HG03521 (cell line): ENCODE data around the gene ABLIM2.

Experiments
- ATAC-seq: cut with Tn5 transposase; IDR thresholded peaks from one replicate; pipeline ENCODE4 v1.9.1; 2021; ENCODE audit warnings: mild to moderate bottlenecking, moderate library complexity; ENCODE audit not compliant: unreplicated experiment

The ABLIM2 gene

DNA sequence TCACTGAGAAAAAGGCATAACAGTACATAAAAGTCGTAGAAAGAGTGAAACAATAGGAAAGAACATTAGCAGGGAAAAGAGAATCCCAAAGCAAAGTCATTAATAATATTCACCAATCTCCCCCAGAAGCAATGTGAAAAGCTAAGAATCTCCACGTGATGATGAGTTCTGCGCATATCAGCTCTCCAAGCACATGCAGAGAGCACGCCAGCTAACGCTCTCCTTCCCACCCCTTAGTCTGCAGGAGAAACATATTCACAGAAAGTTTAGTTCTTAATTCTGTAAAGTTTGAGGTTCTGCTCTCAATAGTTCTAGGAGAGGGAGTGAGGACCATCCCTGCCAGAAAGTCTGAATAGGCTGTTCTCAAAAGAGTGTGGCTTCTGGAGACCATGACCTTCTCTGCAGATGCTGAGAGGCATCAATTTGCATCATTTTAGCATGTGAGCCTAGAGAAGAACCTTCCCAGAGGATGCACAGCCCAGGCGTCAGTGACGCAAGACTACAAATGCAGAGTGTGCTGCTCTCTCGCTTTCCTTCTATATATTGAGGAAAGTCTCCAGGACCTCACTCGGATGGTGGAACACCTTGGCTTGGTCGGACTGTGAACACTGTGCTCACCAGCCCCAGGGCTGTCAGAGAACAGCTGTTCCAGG, 167.7 kb downstream of the ABLIM2 start:
- ATAC-seq: no peak

GRCh38 chr4:7989654-7990053, 169.0 kb downstream of the ABLIM2 start:
- ATAC-seq: no peak

DNA sequence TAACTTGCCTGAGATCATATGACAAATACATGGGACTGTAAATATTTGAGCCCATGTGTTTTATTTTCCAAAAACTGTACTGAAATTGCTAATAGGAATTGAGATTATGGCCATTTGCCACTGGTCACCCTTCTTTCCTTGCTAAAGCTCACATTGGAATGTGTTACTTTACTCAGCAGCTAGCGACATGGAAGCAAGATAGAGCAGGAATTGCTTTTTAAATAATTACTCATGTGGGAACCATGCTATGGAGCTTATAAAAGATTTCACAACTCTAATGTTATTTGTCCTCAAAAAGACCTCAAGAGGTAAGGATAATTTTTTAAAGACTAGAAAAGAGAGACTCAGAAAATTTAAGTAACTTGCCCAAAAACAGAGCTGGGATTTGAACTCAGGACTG, 170.2 kb downstream of the ABLIM2 start:
- ATAC-seq: no peak

DNA sequence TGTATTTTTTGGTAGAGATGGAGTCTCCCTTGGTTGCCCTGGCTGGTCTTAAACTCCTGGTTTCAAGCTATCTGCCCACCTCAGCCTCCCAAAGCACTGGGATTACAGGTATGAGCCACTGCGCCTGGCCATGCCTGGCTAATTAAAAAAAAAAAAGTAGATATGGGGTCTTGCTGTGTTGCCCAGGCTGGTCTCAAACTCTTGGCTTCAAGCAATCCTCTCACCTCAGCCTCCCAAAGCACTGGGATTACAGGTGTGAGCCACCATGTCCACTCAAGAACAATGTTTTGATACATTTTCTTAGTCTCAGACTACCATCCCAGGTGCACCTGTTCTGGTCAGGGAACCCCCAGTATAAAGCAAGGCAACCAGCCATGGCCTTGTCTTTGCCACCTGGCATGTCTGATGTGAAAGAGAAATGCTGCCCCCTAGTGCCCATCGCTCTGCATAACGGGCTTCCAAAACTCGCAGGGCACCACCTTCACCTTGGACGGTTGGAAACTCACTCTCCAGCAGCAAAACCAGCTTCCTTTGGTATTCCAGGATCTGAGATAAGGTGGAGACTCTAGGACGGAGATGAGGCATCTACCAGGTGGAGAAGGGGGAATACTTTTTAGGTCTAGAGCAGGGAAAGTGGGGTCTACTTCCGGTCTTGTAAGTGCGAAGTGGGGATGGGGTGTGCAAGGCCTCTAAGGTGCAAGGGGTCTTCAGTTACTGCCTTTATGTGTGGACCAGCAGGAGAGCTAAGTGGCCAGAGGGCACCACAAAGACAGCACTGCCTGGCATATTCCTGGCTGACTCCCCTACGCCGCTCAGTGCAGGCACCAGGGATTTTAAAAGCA, 171.2 kb downstream of the ABLIM2 start:
- peak; percentile 78 for ATAC-seq

- no peak for ATAC-seq
Observed at GRCh38 chr4:7985891-7986441, 172.6 kb downstream of the ABLIM2 start.

GRCh38 chr4:7985072-7985471, 173.5 kb downstream of the ABLIM2 start:
- no peak for ATAC-seq

DNA sequence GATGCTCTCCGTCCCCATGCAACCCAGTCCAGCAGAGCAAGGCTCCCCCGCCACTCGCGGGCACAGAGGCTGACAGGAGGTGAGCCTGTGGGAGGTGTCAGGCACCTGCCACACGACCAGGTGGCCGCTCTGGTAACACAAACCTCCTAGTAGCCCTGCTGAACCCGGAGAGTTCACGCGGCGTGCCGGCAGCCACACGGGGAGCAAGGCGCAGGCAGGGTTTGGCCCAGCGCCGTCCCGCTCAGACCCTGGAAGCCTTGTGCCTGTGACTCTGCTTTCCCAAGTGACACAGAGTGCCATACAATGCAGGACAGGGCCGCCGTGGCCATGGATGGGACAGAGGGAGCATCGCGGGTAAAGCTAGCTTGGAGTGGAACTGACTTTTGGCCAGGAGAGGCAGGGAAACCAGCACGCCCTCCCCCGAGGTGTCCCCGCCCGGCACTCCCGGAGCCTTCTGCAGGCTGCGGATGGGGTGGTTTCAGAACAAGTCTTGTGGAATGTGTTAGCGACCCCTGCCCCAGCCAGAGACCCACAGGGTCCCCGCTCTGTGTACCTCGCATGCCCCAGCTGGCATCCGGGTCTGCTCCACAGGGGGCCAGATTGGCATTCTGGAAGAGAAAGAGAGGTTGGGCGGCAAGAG, 174.2 kb downstream of the ABLIM2 start:
- ATAC-seq: no peak

DNA sequence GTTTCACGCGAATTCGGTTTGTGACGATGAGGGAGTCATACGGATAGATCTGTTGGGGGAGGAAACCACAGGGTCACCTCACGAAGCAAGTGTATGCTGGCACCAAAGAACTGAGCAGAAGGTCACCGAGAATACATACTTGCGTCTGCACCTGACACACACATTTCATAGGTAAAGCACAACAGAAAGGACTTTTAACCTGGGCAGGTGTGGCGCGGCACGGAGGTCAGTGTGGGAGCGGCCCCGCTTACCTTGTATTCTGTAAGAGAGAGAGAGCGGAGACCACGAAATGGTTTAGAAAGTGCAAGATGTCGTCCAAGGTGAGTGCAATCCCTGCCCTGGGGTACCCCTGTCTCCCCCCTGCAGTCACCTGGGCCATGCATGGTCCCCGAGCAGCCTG, 175.3 kb downstream of the ABLIM2 start:
- ATAC-seq: no peak

DNA sequence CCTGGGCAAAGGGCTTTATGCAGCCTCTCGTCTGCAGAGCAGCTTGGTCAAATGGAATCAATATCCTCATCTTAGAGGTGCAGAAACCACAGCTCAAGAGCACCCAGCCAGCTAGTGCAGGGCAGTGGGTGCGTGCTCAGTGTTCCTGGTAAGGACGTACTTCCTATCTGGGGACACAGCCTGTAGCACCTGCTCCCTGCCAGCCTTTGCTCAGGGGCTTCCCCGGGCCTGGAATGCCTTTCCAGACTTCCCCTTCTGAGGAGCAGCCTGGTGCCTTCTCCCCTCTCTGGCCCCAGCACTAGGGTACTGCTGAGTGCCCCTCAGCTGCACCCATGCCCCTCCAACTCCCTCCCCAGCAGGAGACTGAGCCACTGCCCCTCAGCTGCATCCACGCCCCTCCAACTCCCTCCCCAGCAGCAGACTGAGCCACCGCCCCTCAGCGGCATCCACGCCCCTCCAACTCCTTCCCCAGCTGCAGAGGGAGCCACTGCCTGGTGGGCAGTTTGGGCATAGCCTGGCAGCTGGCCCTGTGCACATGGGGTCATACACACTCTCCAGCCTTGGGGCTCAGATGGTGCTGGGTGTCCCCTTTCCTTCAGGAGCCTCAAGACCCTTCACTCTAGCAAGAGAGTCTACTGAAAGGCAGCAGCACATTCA, 176.7 kb downstream of the ABLIM2 start:
- ATAC-seq: no peak

- ATAC-seq: no peak
Observed at GRCh38 chr4:7980036-7980435, 178.6 kb downstream of the ABLIM2 start.

- no peak for ATAC-seq
Observed at GRCh38 chr4:7979652-7979968, 179.0 kb downstream of the ABLIM2 start.

GRCh38 chr4:7978907-7979651, 179.5 kb downstream of the ABLIM2 start:
- ATAC-seq: no peak

- ATAC-seq: no peak
Observed at GRCh38 chr4:7978489-7978888, 180.1 kb downstream of the ABLIM2 start.

GRCh38 chr4:7976634-7977033, 182.0 kb downstream of the ABLIM2 start:
- ATAC-seq: no peak

DNA sequence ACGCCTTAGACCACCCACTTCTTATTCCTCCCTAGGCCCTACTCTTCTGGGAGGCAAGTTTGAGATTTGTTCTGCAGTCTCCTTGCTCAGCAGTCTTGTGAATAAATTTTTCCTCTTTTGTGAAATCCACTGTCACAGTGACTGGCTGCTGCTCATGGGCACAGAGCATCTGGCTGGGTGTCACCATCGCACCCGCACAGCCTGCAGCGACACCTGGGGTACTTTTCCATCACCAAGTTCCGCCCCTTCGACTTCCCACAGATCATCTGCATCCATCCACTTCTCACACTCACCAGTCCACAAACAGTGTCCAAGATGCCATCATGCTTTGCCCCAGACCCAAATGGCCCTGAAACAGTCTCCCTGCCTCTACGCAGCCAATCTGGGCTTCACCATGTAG, 182.6 kb downstream of the ABLIM2 start:
- ATAC-seq: no peak

DNA sequence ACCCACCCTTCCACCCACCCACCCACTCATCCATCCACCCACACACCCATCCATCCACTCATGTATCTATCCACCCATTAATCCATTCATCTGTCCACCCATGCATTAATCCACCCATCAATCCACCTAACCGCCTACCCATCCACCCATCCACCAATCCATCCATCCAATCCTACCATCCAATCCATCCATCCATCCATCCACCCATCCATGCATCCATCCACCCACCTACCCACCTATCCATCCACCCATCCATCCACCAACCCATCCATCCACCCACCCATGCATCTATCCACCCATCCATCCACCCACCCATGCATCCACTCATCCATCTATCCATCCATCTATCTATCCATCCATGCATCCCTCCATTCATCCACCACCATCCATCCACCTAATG, 184.2 kb downstream of the ABLIM2 start:
- no peak for ATAC-seq

DNA sequence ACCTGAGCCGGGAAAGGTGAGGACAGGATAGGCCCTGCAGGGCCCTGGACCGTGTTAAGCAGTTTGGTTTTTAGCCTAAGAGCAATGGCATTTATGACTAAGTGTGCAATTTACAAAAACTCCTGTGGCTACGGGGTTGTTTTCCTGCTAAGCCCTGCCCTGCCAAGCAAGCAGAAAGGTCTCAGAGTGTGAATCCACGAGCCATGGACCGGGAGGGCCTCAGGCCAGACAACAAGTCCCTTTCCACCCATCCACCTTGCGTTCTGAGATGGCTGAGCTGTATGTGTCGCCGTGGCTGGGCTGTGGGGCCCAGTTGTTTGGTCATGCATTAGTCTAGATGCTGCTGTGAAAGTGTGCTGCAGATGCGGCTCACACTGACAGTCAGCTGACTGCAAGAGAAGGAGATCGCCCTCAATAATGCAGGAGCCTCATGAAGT, 185.1 kb downstream of the ABLIM2 start:
- ATAC-seq: no peak

DNA sequence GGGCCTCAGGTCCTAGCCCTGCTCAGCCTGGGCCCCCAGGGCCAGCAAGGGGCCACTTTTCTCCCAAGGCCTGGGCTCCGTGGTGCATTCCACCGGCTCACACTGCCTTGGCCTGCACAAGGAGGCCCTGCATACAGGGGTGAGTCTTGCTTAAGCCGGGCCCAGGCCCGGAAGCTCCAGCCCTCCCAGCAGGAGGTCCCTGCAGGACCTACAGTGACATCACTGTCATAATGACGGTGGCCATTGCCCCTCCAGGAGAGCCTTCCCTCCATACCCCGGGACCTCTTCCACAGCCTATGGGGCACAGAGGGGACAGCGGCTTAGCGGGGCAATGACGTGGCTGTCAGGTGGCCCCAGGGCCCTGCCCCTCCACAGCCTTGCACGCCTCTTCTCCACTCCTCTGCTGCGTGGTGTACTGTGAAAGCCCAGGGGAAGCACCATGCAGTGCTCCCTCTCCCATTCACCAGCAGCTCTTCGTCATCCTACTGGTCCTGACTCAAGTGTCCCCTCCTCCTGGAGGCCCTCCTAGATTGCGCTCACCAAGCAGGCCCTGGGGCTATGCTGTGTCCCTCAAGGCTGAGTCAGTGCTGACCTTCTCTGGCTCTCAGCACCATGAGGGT, 186.6 kb downstream of the ABLIM2 start:
- ATAC-seq: no peak

GRCh38 chr4:7971159-7971631, 187.4 kb downstream of the ABLIM2 start:
- no peak for ATAC-seq

DNA sequence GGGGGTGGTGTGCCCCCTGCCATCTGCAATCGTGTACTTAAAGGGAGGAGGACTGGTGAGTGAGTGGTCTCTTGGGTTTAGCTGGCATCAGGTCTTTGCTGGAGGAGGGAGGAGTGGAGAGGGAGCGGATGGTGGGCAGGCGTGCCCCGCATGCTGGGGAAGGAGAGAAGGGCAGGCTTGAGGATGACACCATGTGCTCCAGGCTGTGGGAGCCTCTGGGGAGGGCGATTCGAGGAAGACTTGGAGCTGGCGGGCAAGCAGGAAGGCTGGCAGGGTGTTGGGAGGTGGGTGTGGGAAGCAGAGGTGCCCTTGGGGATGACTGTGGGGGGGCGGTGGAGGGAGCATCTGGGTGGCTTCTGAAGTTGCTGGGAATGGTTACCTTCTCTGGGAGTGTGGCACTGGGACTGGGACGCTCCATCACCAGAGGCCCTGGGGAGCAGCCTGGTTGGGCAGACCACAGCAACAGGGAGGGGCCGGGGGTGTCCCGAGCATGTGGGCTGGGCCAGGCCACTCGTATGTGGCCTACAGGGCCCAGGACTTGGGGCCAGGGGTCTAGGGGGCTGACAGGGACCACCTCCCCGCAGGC, 188.2 kb downstream of the ABLIM2 start:
- ATAC-seq: no peak
